ENCODE results near the gene SYT1. TPM values are rescaled to one million over a fixed set of nuclear protein-coding genes. Genes with fewer than 3 reads are reported as not detected.

The SYT1 gene
- total RNA-seq, 2 donors from 2014 or later, result 1.3 to 1.9 TPM

DNA sequence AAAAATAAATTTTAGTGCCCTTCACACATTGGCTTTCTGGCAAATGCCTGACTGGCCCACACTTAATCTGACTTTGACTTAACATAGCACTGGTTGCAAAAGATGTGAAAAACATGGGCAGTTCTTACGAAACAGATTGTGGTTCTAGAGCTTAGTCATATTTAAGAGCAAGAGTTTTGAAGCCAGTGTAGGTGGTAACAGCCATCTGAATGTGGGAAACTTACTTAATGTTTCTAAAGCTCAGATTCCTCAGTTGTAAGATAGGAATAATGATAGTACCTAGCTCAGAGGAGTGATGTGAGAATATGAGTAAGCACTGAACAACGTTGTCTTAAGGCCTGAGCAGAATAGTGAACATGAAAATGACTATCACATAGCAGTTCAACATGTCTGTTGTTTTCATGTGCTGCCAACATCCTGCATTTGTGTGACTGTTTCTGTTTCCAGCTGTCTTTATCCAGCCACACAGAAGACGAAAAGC lies 262.7 kb downstream of the SYT1 start:
- Histone ChIP-seq H3K4me1 (ENCODE audit: control insufficient read depth in 1 of 2, low read depth in 2 of 2) (no peaks in the 10 kb centered on the region), H3K4me3 (no peak overlapping the region), H3K9me3 (no peaks in the 10 kb centered on the region), H3K27ac (no peak overlapping the region), H3K36me3 (no peaks in the 10 kb centered on the region), H3K27me3 (replicated peaks; ENCODE audit: insufficient read depth) (no peaks in the 10 kb centered on the region)
- TF ChIP-seq CTCF (IDR thresholded peaks at IDR 0.05), result no peak
- DNase-seq (ENCODE audit: low spot score), result no peak
- no peak for ATAC-seq (ENCODE audit: insufficient number of reproducible peaks, low FRiP score, low read depth)

- ATAC-seq (ENCODE audit: insufficient number of reproducible peaks, low FRiP score, low read depth) (no peak), DNase-seq (ENCODE audit: low spot score) (no peak)
- Histone ChIP-seq H3K27me3 (replicated peaks; ENCODE audit: insufficient read depth) (no peaks in the 10 kb centered on the region), H3K27ac (no peak overlapping the region), H3K9me3 (no peaks in the 10 kb centered on the region), H3K4me1 (ENCODE audit: control insufficient read depth in 1 of 2, low read depth in 2 of 2) (no peaks in the 10 kb centered on the region), H3K4me3 (no peak overlapping the region), H3K36me3 (no peaks in the 10 kb centered on the region)
- TF ChIP-seq CTCF (IDR thresholded peaks at IDR 0.05), result no peak
These were observed 264.4 kb downstream of the SYT1 start for GRCh38 chr12:79128956-79129355.

DNA sequence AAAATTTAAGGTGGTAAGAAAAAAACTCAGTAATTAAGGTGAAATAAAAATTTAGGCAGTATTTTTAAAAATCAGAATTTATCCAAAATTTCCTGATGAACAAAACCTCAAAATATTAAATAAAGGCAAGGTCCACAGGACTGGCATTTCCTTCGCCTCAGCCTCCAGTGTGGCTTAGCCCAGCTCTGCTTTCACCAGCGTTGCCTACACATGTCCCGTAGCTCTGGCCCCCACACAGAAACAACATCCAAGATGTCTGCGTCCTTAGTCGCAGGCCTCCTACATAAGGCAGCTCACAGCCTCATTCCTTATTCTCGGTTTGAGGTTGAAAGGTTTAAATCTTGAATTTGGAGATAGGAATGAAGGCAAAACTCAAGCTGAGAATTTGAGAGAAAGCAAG lies 274.3 kb downstream of the SYT1 start:
- Histone ChIP-seq H3K36me3 (no peaks in the 10 kb centered on the region), H3K4me1 (ENCODE audit: control insufficient read depth in 1 of 2, low read depth in 2 of 2) (no peaks in the 10 kb centered on the region), H3K27me3 (replicated peaks; ENCODE audit: insufficient read depth) (no peaks in the 10 kb centered on the region), H3K4me3 (no peak overlapping the region), H3K9me3 (no peaks in the 10 kb centered on the region), H3K27ac (no peak overlapping the region)
- TF ChIP-seq CTCF (IDR thresholded peaks at IDR 0.05), result no peak
- DNase-seq (ENCODE audit: low spot score) (no peak), ATAC-seq (ENCODE audit: insufficient number of reproducible peaks, low FRiP score, low read depth) (no peak)

GRCh38 chr12:79140711-79141110 lies 276.1 kb downstream of the SYT1 start:
- no peaks in the 10 kb centered on the region for H3K4me1 ChIP-seq (ENCODE audit: control insufficient read depth in 1 of 2, low read depth in 2 of 2)
- ATAC-seq (ENCODE audit: insufficient number of reproducible peaks, low FRiP score, low read depth) (no peak), DNase-seq (ENCODE audit: low spot score) (no peak)
- H3K4me3 ChIP-seq, result no peak overlapping the region
- H3K9me3 ChIP-seq, result no peaks in the 10 kb centered on the region
- H3K27me3 ChIP-seq (replicated peaks; ENCODE audit: insufficient read depth), result no peaks in the 10 kb centered on the region
- H3K27ac ChIP-seq, result no peak overlapping the region
- no peaks in the 10 kb centered on the region for H3K36me3 ChIP-seq
- no peak for TF ChIP-seq CTCF (IDR thresholded peaks at IDR 0.05)

DNA sequence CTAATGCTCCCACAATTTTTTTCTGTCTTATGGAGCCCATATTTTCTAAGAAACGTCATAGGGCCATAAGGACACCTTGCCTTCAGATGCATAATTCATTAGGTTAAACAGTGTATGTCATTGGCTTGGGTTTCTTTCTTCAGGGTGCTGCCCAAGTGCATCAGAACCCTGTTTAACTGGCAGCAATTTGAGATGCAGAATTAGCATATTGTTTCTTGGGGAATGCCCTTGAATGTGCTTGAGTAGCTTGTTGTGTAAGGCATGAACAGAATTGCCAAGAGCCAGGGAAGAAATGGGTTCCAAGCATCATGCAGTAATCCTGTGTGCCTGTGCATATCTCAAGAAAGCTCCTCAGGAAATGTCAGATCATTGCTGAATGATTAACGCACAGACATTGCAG lies 277.2 kb downstream of the SYT1 start:
- Histone ChIP-seq H3K36me3 (no peaks in the 10 kb centered on the region), H3K27me3 (replicated peaks; ENCODE audit: insufficient read depth) (no peaks in the 10 kb centered on the region), H3K4me1 (ENCODE audit: control insufficient read depth in 1 of 2, low read depth in 2 of 2) (no peaks in the 10 kb centered on the region), H3K4me3 (no peak overlapping the region), H3K9me3 (no peaks in the 10 kb centered on the region), H3K27ac (no peak overlapping the region)
- ATAC-seq (ENCODE audit: insufficient number of reproducible peaks, low FRiP score, low read depth), result no peak
- no peak for DNase-seq (ENCODE audit: low spot score)
- no peak for TF ChIP-seq CTCF (IDR thresholded peaks at IDR 0.05)

Data from thoracic aorta (tissue), 2 donors.